GM12891 (cell line): Measurements from ENCODE around the gene KIAA0040.

Experiments
- PAX5 ChIP-seq: IDR thresholded peaks from 2 replicates; pipeline ENCODE4 v1.6.1; 2011; ENCODE audit warnings: low read length, moderate library complexity, mild to moderate bottlenecking; ENCODE audit not compliant: insufficient read depth, severe bottlenecking
- POLR2A ChIP-seq: IDR thresholded peaks from 2 replicates; pipeline ENCODE4 v1.6.1; 2011; ENCODE audit warnings: low read depth, low read length, control low read depth
- POLR2AphosphoS5 ChIP-seq: IDR thresholded peaks from 2 replicates; pipeline ENCODE4 v1.6.1; 2011; ENCODE audit warnings: low read depth, low read length, control low read depth
- POU2F2 ChIP-seq: IDR thresholded peaks from 2 replicates; pipeline ENCODE4 v1.6.1; 2011; ENCODE audit warnings: low read depth, mild to moderate bottlenecking, control low read depth, low read length, moderate library complexity
- SPI1 ChIP-seq: IDR thresholded peaks from 2 replicates; pipeline ENCODE4 v1.6.1; 2011; ENCODE audit warnings: low read depth, low read length, control low read depth
- TAF1 ChIP-seq: IDR thresholded peaks from 2 replicates; pipeline ENCODE4 v1.6.1; 2011; ENCODE audit warnings: low read depth, low read length, control low read depth

- TF ChIP-seq POLR2AphosphoS5, result no peak
- TF ChIP-seq POLR2A, result no peak
- no peak for TF ChIP-seq SPI1
- no peak for TF ChIP-seq TAF1
- TF ChIP-seq POU2F2, result no peak
- no peak for TF ChIP-seq PAX5
Measured at GRCh38 chr1:175216444-175216843, 23.9 kb upstream of the KIAA0040 start.
